Measurements from ENCODE around the gene SHISA6.

Gene SHISA6

GRCh38 chr17:11240841-11241610 lies at the start of gene SHISA6:
TSS of gene SHISA6 (plus strand) at chr17:11241213.
- ChIA-PET CTCF (no interaction called here), POLR2A (no interaction called here)
- no peak for TF ChIP-seq CTCF (IDR thresholded peaks at IDR 0.05; ENCODE audit: control extremely low read depth, extremely low read depth, low read depth, missing control alignments)

GRCh38 chr17:11195801-11196200 lies 45.2 kb upstream of the SHISA6 start:
- no peak for TF ChIP-seq CTCF (IDR thresholded peaks at IDR 0.05; ENCODE audit: control extremely low read depth, extremely low read depth, low read depth, missing control alignments)
- DNase-seq (ENCODE audit: extremely low spot score) = no peak
- ChIA-PET CTCF (no interaction called here), POLR2A (no interaction called here)

More at GRCh38 chr17:11240841-11241610, at the start of gene SHISA6:
- DNase-seq (ENCODE audit: extremely low spot score) = no peak

GRCh38 chr17:11204991-11205390 lies 36.0 kb upstream of the SHISA6 start:
- no peak for DNase-seq (ENCODE audit: extremely low spot score)
- ChIA-PET POLR2A (no interaction called here), CTCF (no interaction called here)
- TF ChIP-seq CTCF (IDR thresholded peaks at IDR 0.05; ENCODE audit: control extremely low read depth, extremely low read depth, low read depth, missing control alignments) = no peak

- ChIA-PET POLR2A (no interaction called here), CTCF (no interaction called here)
- TF ChIP-seq CTCF (IDR thresholded peaks at IDR 0.05; ENCODE audit: control extremely low read depth, extremely low read depth, low read depth, missing control alignments) = no peak
- no peak for DNase-seq (ENCODE audit: extremely low spot score)
These were observed 35.4 kb upstream of the SHISA6 start for GRCh38 chr17:11205659-11206058.

GRCh38 chr17:11209906-11210305 lies 31.1 kb upstream of the SHISA6 start:
- DNase-seq (ENCODE audit: extremely low spot score) = no peak
- ChIA-PET POLR2A (no interaction called here), CTCF (no interaction called here)
- no peak for TF ChIP-seq CTCF (IDR thresholded peaks at IDR 0.05; ENCODE audit: control extremely low read depth, extremely low read depth, low read depth, missing control alignments)

GRCh38 chr17:11212792-11213191 lies 28.2 kb upstream of the SHISA6 start:
- CTCF ChIA-PET = no interaction called here
- no peak for TF ChIP-seq CTCF (IDR thresholded peaks at IDR 0.05; ENCODE audit: control extremely low read depth, extremely low read depth, low read depth, missing control alignments)
- POLR2A ChIA-PET = no interaction called here
- DNase-seq (ENCODE audit: extremely low spot score) = no peak

Measured in GM10248 (cell line).